Measurements from ENCODE around the gene IL15. TPM values are rescaled to one million over a fixed set of nuclear protein-coding genes. Genes with fewer than 3 reads are reported as not detected.

Gene IL15
- polyA plus RNA-seq, 2 donors = 2.8 to 6.5 TPM

- Histone ChIP-seq H3K4me3 (ENCODE audit: low read depth in 1 of 2, low read length in 2 of 2) (no peak overlapping the region), H3K4me1 (ENCODE audit: control insufficient read depth in 2 of 2, insufficient read depth in 2 of 2, low read length in 1 of 2) (peaks cover 0 to 3% of the 10 kb centered on the region in 2 donors), H3K27ac (ENCODE audit: low read depth in 2 of 2, low read length in 1 of 2) (peak overlapping the region; percentile 40 to 56), H3K9me3 (ENCODE audit: control insufficient read depth in 2 of 2, insufficient read depth in 1 of 2, low read depth in 1 of 2, low read length in 1 of 2) (no peaks in the 10 kb centered on the region), H3K27me3 (ENCODE audit: control insufficient read depth in 1 of 2, insufficient read depth in 2 of 2, low read length in 2 of 2) (no peaks in the 10 kb centered on the region), H3K36me3 (ENCODE audit: control insufficient read depth in 2 of 2, insufficient read depth in 2 of 2, low read length in 1 of 2) (no peaks in the 10 kb centered on the region)
- 17 to 25% methylated on average over 1 of the region's 1 CpG for WGBS, 2 donors
These were observed 7.2 kb downstream of the IL15 start for GRCh38 chr4:141643557-141643956.

- 80 to 82% methylated on average over 3 of the region's 3 CpGs for WGBS, 2 donors
- H3K4me1 ChIP-seq (ENCODE audit: control insufficient read depth in 2 of 2, insufficient read depth in 2 of 2, low read length in 1 of 2) = peaks cover 0 to 3% of the 10 kb centered on the region in 2 donors
- no peak overlapping the region for H3K4me3 ChIP-seq (ENCODE audit: low read depth in 1 of 2, low read length in 2 of 2)
- no peak overlapping the region for H3K27ac ChIP-seq (ENCODE audit: low read depth in 2 of 2, low read length in 1 of 2)
- no peaks in the 10 kb centered on the region for H3K36me3 ChIP-seq (ENCODE audit: control insufficient read depth in 2 of 2, insufficient read depth in 2 of 2, low read length in 1 of 2)
- no peaks in the 10 kb centered on the region for H3K27me3 ChIP-seq (ENCODE audit: control insufficient read depth in 1 of 2, insufficient read depth in 2 of 2, low read length in 2 of 2)
- no peaks in the 10 kb centered on the region for H3K9me3 ChIP-seq (ENCODE audit: control insufficient read depth in 2 of 2, insufficient read depth in 1 of 2, low read depth in 1 of 2, low read length in 1 of 2)
These were observed 9.4 kb downstream of the IL15 start for GRCh38 chr4:141645611-141646340.

- Histone ChIP-seq H3K36me3 (ENCODE audit: control insufficient read depth in 2 of 2, insufficient read depth in 2 of 2, low read length in 1 of 2) (no peaks in the 10 kb centered on the region), H3K9me3 (ENCODE audit: control insufficient read depth in 2 of 2, insufficient read depth in 1 of 2, low read depth in 1 of 2, low read length in 1 of 2) (no peaks in the 10 kb centered on the region), H3K4me1 (ENCODE audit: control insufficient read depth in 2 of 2, insufficient read depth in 2 of 2, low read length in 1 of 2) (peaks cover 0 to 3% of the 10 kb centered on the region in 2 donors), H3K4me3 (ENCODE audit: low read depth in 1 of 2, low read length in 2 of 2) (no peak overlapping the region), H3K27ac (ENCODE audit: low read depth in 2 of 2, low read length in 1 of 2) (no peak overlapping the region), H3K27me3 (ENCODE audit: control insufficient read depth in 1 of 2, insufficient read depth in 2 of 2, low read length in 2 of 2) (no peaks in the 10 kb centered on the region)
- 41 to 58% methylated on average over 3 of the region's 3 CpGs for WGBS, 2 donors
These were observed 10.6 kb downstream of the IL15 start for GRCh38 chr4:141646969-141647368.

- 54 to 68% methylated on average over 1 of the region's 1 CpG for WGBS, 2 donors
- H3K27me3 ChIP-seq (ENCODE audit: control insufficient read depth in 1 of 2, insufficient read depth in 2 of 2, low read length in 2 of 2) = no peaks in the 10 kb centered on the region
- no peak overlapping the region for H3K4me3 ChIP-seq (ENCODE audit: low read depth in 1 of 2, low read length in 2 of 2)
- H3K9me3 ChIP-seq (ENCODE audit: control insufficient read depth in 2 of 2, insufficient read depth in 1 of 2, low read depth in 1 of 2, low read length in 1 of 2) = no peaks in the 10 kb centered on the region
- no peak overlapping the region for H3K27ac ChIP-seq (ENCODE audit: low read depth in 2 of 2, low read length in 1 of 2)
- no peaks in the 10 kb centered on the region for H3K4me1 ChIP-seq (ENCODE audit: control insufficient read depth in 2 of 2, insufficient read depth in 2 of 2, low read length in 1 of 2)
- H3K36me3 ChIP-seq (ENCODE audit: control insufficient read depth in 2 of 2, insufficient read depth in 2 of 2, low read length in 1 of 2) = no peaks in the 10 kb centered on the region
These were observed 11.6 kb downstream of the IL15 start for GRCh38 chr4:141647966-141648365.

- 33 to 38% methylated on average over 4 of the region's 4 CpGs for WGBS, 2 donors
- H3K4me3 ChIP-seq (ENCODE audit: low read depth in 1 of 2, low read length in 2 of 2) = no peak overlapping the region
- no peaks in the 10 kb centered on the region for H3K36me3 ChIP-seq (ENCODE audit: control insufficient read depth in 2 of 2, insufficient read depth in 2 of 2, low read length in 1 of 2)
- H3K9me3 ChIP-seq (ENCODE audit: control insufficient read depth in 2 of 2, insufficient read depth in 1 of 2, low read depth in 1 of 2, low read length in 1 of 2) = peaks cover 0 to 2% of the 10 kb centered on the region in 2 donors
- H3K4me1 ChIP-seq (ENCODE audit: control insufficient read depth in 2 of 2, insufficient read depth in 2 of 2, low read length in 1 of 2) = no peaks in the 10 kb centered on the region
- no peaks in the 10 kb centered on the region for H3K27me3 ChIP-seq (ENCODE audit: control insufficient read depth in 1 of 2, insufficient read depth in 2 of 2, low read length in 2 of 2)
- no peak overlapping the region for H3K27ac ChIP-seq (ENCODE audit: low read depth in 2 of 2, low read length in 1 of 2)
These were observed 15.9 kb downstream of the IL15 start for GRCh38 chr4:141652161-141652778.

- no peaks in the 10 kb centered on the region for H3K27me3 ChIP-seq (ENCODE audit: control insufficient read depth in 1 of 2, insufficient read depth in 2 of 2, low read length in 2 of 2)
- H3K27ac ChIP-seq (ENCODE audit: low read depth in 2 of 2, low read length in 1 of 2) = no peak overlapping the region
- no peaks in the 10 kb centered on the region for H3K36me3 ChIP-seq (ENCODE audit: control insufficient read depth in 2 of 2, insufficient read depth in 2 of 2, low read length in 1 of 2)
- no peaks in the 10 kb centered on the region for H3K4me1 ChIP-seq (ENCODE audit: control insufficient read depth in 2 of 2, insufficient read depth in 2 of 2, low read length in 1 of 2)
- peaks cover 0 to 2% of the 10 kb centered on the region in 2 donors for H3K9me3 ChIP-seq (ENCODE audit: control insufficient read depth in 2 of 2, insufficient read depth in 1 of 2, low read depth in 1 of 2, low read length in 1 of 2)
- H3K4me3 ChIP-seq (ENCODE audit: low read depth in 1 of 2, low read length in 2 of 2) = no peak overlapping the region
These were observed 17.7 kb downstream of the IL15 start for GRCh38 chr4:141654098-141654497.

GRCh38 chr4:141656031-141656430, 19.6 kb downstream of the IL15 start:
- no peaks in the 10 kb centered on the region for H3K4me1 ChIP-seq (ENCODE audit: control insufficient read depth in 2 of 2, insufficient read depth in 2 of 2, low read length in 1 of 2)
- 75 to 84% methylated on average over 3 of the region's 3 CpGs for WGBS, 2 donors
- no peaks in the 10 kb centered on the region for H3K27me3 ChIP-seq (ENCODE audit: control insufficient read depth in 1 of 2, insufficient read depth in 2 of 2, low read length in 2 of 2)
- peaks cover 0 to 2% of the 10 kb centered on the region in 2 donors for H3K9me3 ChIP-seq (ENCODE audit: control insufficient read depth in 2 of 2, insufficient read depth in 1 of 2, low read depth in 1 of 2, low read length in 1 of 2)
- no peaks in the 10 kb centered on the region for H3K36me3 ChIP-seq (ENCODE audit: control insufficient read depth in 2 of 2, insufficient read depth in 2 of 2, low read length in 1 of 2)
- H3K27ac ChIP-seq (ENCODE audit: low read depth in 2 of 2, low read length in 1 of 2) = no peak overlapping the region
- no peak overlapping the region for H3K4me3 ChIP-seq (ENCODE audit: low read depth in 1 of 2, low read length in 2 of 2)

- 82 to 88% methylated on average over 5 of the region's 5 CpGs for WGBS, 2 donors
- Histone ChIP-seq H3K4me3 (ENCODE audit: low read depth in 1 of 2, low read length in 2 of 2) (no peak overlapping the region), H3K27ac (ENCODE audit: low read depth in 2 of 2, low read length in 1 of 2) (no peak overlapping the region), H3K27me3 (ENCODE audit: control insufficient read depth in 1 of 2, insufficient read depth in 2 of 2, low read length in 2 of 2) (no peaks in the 10 kb centered on the region), H3K4me1 (ENCODE audit: control insufficient read depth in 2 of 2, insufficient read depth in 2 of 2, low read length in 1 of 2) (peaks cover 0 to 2% of the 10 kb centered on the region in 2 donors), H3K9me3 (ENCODE audit: control insufficient read depth in 2 of 2, insufficient read depth in 1 of 2, low read depth in 1 of 2, low read length in 1 of 2) (peaks cover 0 to 2% of the 10 kb centered on the region in 2 donors), H3K36me3 (ENCODE audit: control insufficient read depth in 2 of 2, insufficient read depth in 2 of 2, low read length in 1 of 2) (no peaks in the 10 kb centered on the region)
These were observed 21.3 kb downstream of the IL15 start for GRCh38 chr4:141657550-141658250.

GRCh38 chr4:141658309-141658708, 21.9 kb downstream of the IL15 start:
- H3K27me3 ChIP-seq (ENCODE audit: control insufficient read depth in 1 of 2, insufficient read depth in 2 of 2, low read length in 2 of 2) = no peaks in the 10 kb centered on the region
- WGBS, 2 donors = 85 to 88% methylated on average over 2 of the region's 2 CpGs
- H3K4me1 ChIP-seq (ENCODE audit: control insufficient read depth in 2 of 2, insufficient read depth in 2 of 2, low read length in 1 of 2) = peaks cover 0 to 2% of the 10 kb centered on the region in 2 donors
- no peak overlapping the region for H3K4me3 ChIP-seq (ENCODE audit: low read depth in 1 of 2, low read length in 2 of 2)
- peaks cover 0 to 2% of the 10 kb centered on the region in 2 donors for H3K9me3 ChIP-seq (ENCODE audit: control insufficient read depth in 2 of 2, insufficient read depth in 1 of 2, low read depth in 1 of 2, low read length in 1 of 2)
- H3K36me3 ChIP-seq (ENCODE audit: control insufficient read depth in 2 of 2, insufficient read depth in 2 of 2, low read length in 1 of 2) = no peaks in the 10 kb centered on the region
- no peak overlapping the region for H3K27ac ChIP-seq (ENCODE audit: low read depth in 2 of 2, low read length in 1 of 2)
